ENCODE data around the gene ABLIM1. TPM values are rescaled to one million over a fixed set of nuclear protein-coding genes. Genes with fewer than 3 reads are reported as not detected.

ABLIM1 gene
- total and polyA plus RNA-seq, 2 of the 13 experiments (the other 11 are each of a cell fraction or from before 2014, with no cell fraction given), result 59.4 to 92.7 TPM

GRCh38 chr10:114678336-114678735, 20.3 kb upstream of the ABLIM1 start (continued):
- TF ChIP-seq, protein P1, sequence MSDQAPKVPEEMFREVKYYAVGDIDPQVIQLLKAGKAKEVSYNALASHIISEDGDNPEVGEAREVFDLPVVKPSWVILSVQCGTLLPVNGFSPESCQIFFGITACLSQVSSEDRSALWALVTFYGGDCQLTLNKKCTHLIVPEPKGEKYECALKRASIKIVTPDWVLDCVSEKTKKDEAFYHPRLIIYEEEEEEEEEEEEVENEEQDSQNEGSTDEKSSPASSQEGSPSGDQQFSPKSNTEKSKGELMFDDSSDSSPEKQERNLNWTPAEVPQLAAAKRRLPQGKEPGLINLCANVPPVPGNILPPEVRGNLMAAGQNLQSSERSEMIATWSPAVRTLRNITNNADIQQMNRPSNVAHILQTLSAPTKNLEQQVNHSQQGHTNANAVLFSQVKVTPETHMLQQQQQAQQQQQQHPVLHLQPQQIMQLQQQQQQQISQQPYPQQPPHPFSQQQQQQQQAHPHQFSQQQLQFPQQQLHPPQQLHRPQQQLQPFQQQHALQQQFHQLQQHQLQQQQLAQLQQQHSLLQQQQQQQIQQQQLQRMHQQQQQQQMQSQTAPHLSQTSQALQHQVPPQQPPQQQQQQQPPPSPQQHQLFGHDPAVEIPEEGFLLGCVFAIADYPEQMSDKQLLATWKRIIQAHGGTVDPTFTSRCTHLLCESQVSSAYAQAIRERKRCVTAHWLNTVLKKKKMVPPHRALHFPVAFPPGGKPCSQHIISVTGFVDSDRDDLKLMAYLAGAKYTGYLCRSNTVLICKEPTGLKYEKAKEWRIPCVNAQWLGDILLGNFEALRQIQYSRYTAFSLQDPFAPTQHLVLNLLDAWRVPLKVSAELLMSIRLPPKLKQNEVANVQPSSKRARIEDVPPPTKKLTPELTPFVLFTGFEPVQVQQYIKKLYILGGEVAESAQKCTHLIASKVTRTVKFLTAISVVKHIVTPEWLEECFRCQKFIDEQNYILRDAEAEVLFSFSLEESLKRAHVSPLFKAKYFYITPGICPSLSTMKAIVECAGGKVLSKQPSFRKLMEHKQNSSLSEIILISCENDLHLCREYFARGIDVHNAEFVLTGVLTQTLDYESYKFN (CRISPR knock-in tag; conservative IDR thresholded peaks at IDR 0.05), result no peak
- no peak for TF ChIP-seq JUNB (CRISPR knock-in tag; IDR thresholded peaks at IDR 0.05; ENCODE audit: borderline replicate concordance)

GRCh38 chr10:114674346-114674745, 16.3 kb upstream of the ABLIM1 start:
- no peak overlapping the region for H3K27ac ChIP-seq (ENCODE audit: extremely low read length, insufficient read depth, low read length)
- no peak for DNase-seq (ENCODE audit: low spot score)
- H3K27me3 ChIP-seq (ENCODE audit: control insufficient read depth in 1 of 2, insufficient read depth in 2 of 2, low read length in 2 of 2), result no peaks in the 10 kb centered on the region
- H3K36me3 ChIP-seq (replicated peaks in 1 of 2; ENCODE audit: control insufficient read depth in 1 of 2, insufficient read depth in 2 of 2, low read length in 2 of 2), result no peaks in the 10 kb centered on the region
- no peak overlapping the region for H3K4me2 ChIP-seq (ENCODE audit: low read depth, low read length)
- POLR2A ChIA-PET, result no interaction called here
- in situ Hi-C loops (cut with HindIII; ENCODE audit: extremely low pct_ligation_motif_present, low pct_unique_long_range_greater_than_20kb), result no loop called here
- H3K79me2 ChIP-seq (ENCODE audit: insufficient read depth, low read length), result no peaks in the 10 kb centered on the region
- CTCF ChIA-PET (ENCODE audit: low intra/inter-chr PET ratio, low total read pairs), result no interaction called here
- no peaks in the 10 kb centered on the region for H3K9me3 ChIP-seq (ENCODE audit: low read length)
- FAIRE-seq, result no peak
- WGBS (ENCODE audit: low lambda C conversion rate), result 50% methylated on average over 4 of the region's 4 CpGs
- H4K20me1 ChIP-seq (ENCODE audit: insufficient read depth, low read length), result no peaks in the 10 kb centered on the region
- H3K9ac ChIP-seq (ENCODE audit: insufficient read depth, low read depth, low read length), result no peak overlapping the region
- H3K4me1 ChIP-seq (ENCODE audit: insufficient read depth, low read length), result no peaks in the 10 kb centered on the region
- TF ChIP-seq ZNF547 (CRISPR knock-in tag; IDR thresholded peaks at IDR 0.05) (no peak), ZFP1 (CRISPR knock-in tag; IDR thresholded peaks at IDR 0.05) (no peak), ZFP41 (CRISPR knock-in tag; IDR thresholded peaks at IDR 0.05; ENCODE audit: borderline replicate concordance) (no peak), ZNF557 (CRISPR knock-in tag; IDR thresholded peaks at IDR 0.05) (no peak), ZNF10 (CRISPR knock-in tag; IDR thresholded peaks at IDR 0.05; ENCODE audit: borderline replicate concordance, low read depth) (no peak), PAX8 (CRISPR knock-in tag; IDR thresholded peaks at IDR 0.05; ENCODE audit: borderline replicate concordance) (no peak), ZFP82 (CRISPR knock-in tag; IDR thresholded peaks at IDR 0.05; ENCODE audit: borderline replicate concordance) (no peak)
- no peak overlapping the region for H2AFZ ChIP-seq (ENCODE audit: low read length)
- no peak for ATAC-seq
- no TSS peak for BruUV-seq (replicated peaks)
- no peak overlapping the region for H3K4me3 ChIP-seq (replicated peaks in 1 of 3; ENCODE audit: insufficient read depth in 1 of 3, low read depth in 2 of 3, low read length in 3 of 3)
- intact Hi-C loops (cut with micrococcal nuclease; ENCODE audit: unreplicated experiment), result no loop called here

All from HepG2 (cell line).